H9 (cell line): ENCODE measurements around the gene SHISA9. TPM values are rescaled to one million over a fixed set of nuclear protein-coding genes. Genes with fewer than 3 reads are reported as not detected.

Experiments used
- DNase-seq: peaks from one replicate; pipeline ENCODE4 v3.0.0-alpha.2; 2017
- H2AFZ ChIP-seq: one replicate; pipeline ENCODE4 v1.6.1; 2013; ENCODE audit warnings: mild to moderate bottlenecking, low read length, control low read depth, moderate library complexity
- H2AK5ac ChIP-seq: 2 replicates; pipeline ENCODE4 v1.6.1; 2013; ENCODE audit warnings: low read length, control low read depth, mixed read lengths; ENCODE audit not compliant: insufficient read length
- H2BK120ac ChIP-seq: one replicate; pipeline ENCODE4 v1.6.1; 2013; ENCODE audit warnings: low read depth, mild to moderate bottlenecking, low read length, control low read depth, inconsistent platforms; ENCODE audit not compliant: poor library complexity, severe bottlenecking
- H2BK12ac ChIP-seq: 2 replicates; pipeline ENCODE4 v1.6.1; 2013; ENCODE audit warnings: low read length, control low read depth, mixed read lengths, low read depth; ENCODE audit not compliant: insufficient read length
- H2BK15ac ChIP-seq: 2 replicates; pipeline ENCODE4 v1.6.1; 2013; ENCODE audit warnings: low read depth, low read length, control low read depth
- H2BK20ac ChIP-seq: one replicate; pipeline ENCODE4 v1.6.1; 2013; ENCODE audit warnings: low read depth, mild to moderate bottlenecking, low read length, control low read depth, inconsistent platforms; ENCODE audit not compliant: poor library complexity, severe bottlenecking
- H2BK5ac ChIP-seq: 2 replicates; pipeline ENCODE4 v1.6.1; 2013; ENCODE audit warnings: low read length, control low read depth, mixed read lengths; ENCODE audit not compliant: insufficient read length
- H3K14ac ChIP-seq: 2 replicates; pipeline ENCODE4 v1.6.1; 2013; ENCODE audit warnings: low read length, control low read depth; ENCODE audit not compliant: insufficient read depth
- H3K18ac ChIP-seq: 2 replicates; pipeline ENCODE4 v1.6.1; 2013; ENCODE audit warnings: low read depth, mild to moderate bottlenecking, mixed read lengths, low read length, control low read depth; ENCODE audit not compliant: insufficient read length
- H3K23ac ChIP-seq: 2 replicates; pipeline ENCODE4 v1.6.1; 2013; ENCODE audit warnings: low read length, control low read depth, mixed read lengths, low read depth; ENCODE audit not compliant: insufficient read length
- H3K23me2 ChIP-seq: 2 replicates; pipeline ENCODE4 v1.6.1; 2013; ENCODE audit warnings: low read depth, mild to moderate bottlenecking, mixed read lengths, low read length, control low read depth; ENCODE audit not compliant: insufficient read length, poor library complexity, severe bottlenecking
- H3K27ac ChIP-seq: 2 replicates; pipeline ENCODE4 v1.5.1; 2013; ENCODE audit warnings: low read length, control low read depth, mixed read lengths, low read depth; ENCODE audit not compliant: insufficient read length
- H3K27me3 ChIP-seq: 2 replicates; pipeline ENCODE4 v1.6.1; 2013; ENCODE audit warnings: low read length, control low read depth, inconsistent platforms; ENCODE audit not compliant: insufficient read depth
- H3K4ac ChIP-seq: 2 replicates; pipeline ENCODE4 v1.6.1; 2013; ENCODE audit warnings: low read depth, mild to moderate bottlenecking, control low read depth, inconsistent platforms, low read length, moderate library complexity
- H3K4me1 ChIP-seq: 2 replicates; pipeline ENCODE4 v1.6.1; 2013; ENCODE audit warnings: low read length, control low read depth, inconsistent platforms; ENCODE audit not compliant: insufficient read depth
- H3K4me2 ChIP-seq: 2 replicates; pipeline ENCODE4 v1.6.1; 2013; ENCODE audit warnings: low read length, control low read depth, mixed read lengths; ENCODE audit not compliant: insufficient read length, insufficient read depth
- H3K56ac ChIP-seq: 2 replicates; pipeline ENCODE4 v1.6.1; 2013; ENCODE audit warnings: low read depth, mild to moderate bottlenecking, mixed read lengths, low read length, control low read depth; ENCODE audit not compliant: insufficient read length
- H3K79me1 ChIP-seq: 2 replicates; pipeline ENCODE4 v1.6.1; 2013; ENCODE audit warnings: low read depth, mild to moderate bottlenecking, moderate library complexity, low read length, control low read depth, inconsistent platforms; ENCODE audit not compliant: insufficient read depth, poor library complexity, severe bottlenecking
- H3K79me2 ChIP-seq: 2 replicates; pipeline ENCODE4 v1.6.1; 2013; ENCODE audit warnings: low read length, control low read depth, inconsistent platforms; ENCODE audit not compliant: insufficient read depth
- H3K9ac ChIP-seq: 2 replicates; pipeline ENCODE4 v1.6.1; 2013; ENCODE audit warnings: low read length, control low read depth, mixed read lengths; ENCODE audit not compliant: insufficient read length; ENCODE audit errors: extremely low read depth
- H3K9me3 ChIP-seq: one replicate; pipeline ENCODE4 v1.6.1; 2013; ENCODE audit warnings: low read depth, low read length, inconsistent platforms; ENCODE audit not compliant: control insufficient read depth
- H3T11ph ChIP-seq: one replicate; pipeline ENCODE4 v1.6.1; 2013; ENCODE audit warnings: mild to moderate bottlenecking, low read length, control low read depth, inconsistent platforms
- H4K20me1 ChIP-seq: one replicate; pipeline ENCODE4 v1.6.1; 2013; ENCODE audit not compliant: control insufficient read depth, insufficient read length, insufficient read depth
- H4K5ac ChIP-seq: 2 replicates; pipeline ENCODE4 v1.6.1; 2013; ENCODE audit warnings: low read depth, mild to moderate bottlenecking, mixed read lengths, low read length, control low read depth; ENCODE audit not compliant: insufficient read length
- H4K8ac ChIP-seq: replicated peaks from 2 replicates; pipeline ENCODE4 v1.6.1; 2013; ENCODE audit warnings: low read length, control low read depth, mixed read lengths, low read depth; ENCODE audit not compliant: insufficient read length
- H4K91ac ChIP-seq: 2 replicates; pipeline ENCODE4 v1.6.1; 2013; ENCODE audit warnings: low read depth, mild to moderate bottlenecking, moderate library complexity, mixed read lengths, low read length, control low read depth; ENCODE audit not compliant: insufficient read length
- H3K27ac Mint-ChIP-seq, 3 experiments: 2 replicates in 2 of 3; 3 replicates in 1 of 3; pipeline ENCODE4 v1.8.0; 2020 to 2021; ENCODE audit warnings: mixed read lengths in 3 of 3, mild to moderate bottlenecking in 1 of 3, moderate library complexity in 1 of 3
- H3K27me3 Mint-ChIP-seq: 2 replicates; pipeline ENCODE4 v1.8.0; 2021; ENCODE audit warnings: low read depth, mild to moderate bottlenecking, moderate library complexity, mixed read lengths
- H3K36me3 Mint-ChIP-seq, 3 experiments: 2 replicates in 2 of 3; 3 replicates in 1 of 3; pipeline ENCODE4 v1.8.0; 2020 to 2021; ENCODE audit warnings: low read depth in 3 of 3, mixed read lengths in 3 of 3; ENCODE audit not compliant: insufficient read depth in 1 of 3
- H3K4me1 Mint-ChIP-seq, 2 experiments: 2 replicates each; pipeline ENCODE4 v1.8.0; 2020; ENCODE audit warnings: mixed read lengths in 2 of 2
- H3K4me3 Mint-ChIP-seq, 2 experiments: 2 replicates in 1 of 2; 3 replicates in 1 of 2; pipeline ENCODE4 v1.8.0; 2020 to 2021; ENCODE audit warnings: mild to moderate bottlenecking in 2 of 2, mixed read lengths in 2 of 2, moderate library complexity in 1 of 2
- H3K9me3 Mint-ChIP-seq, 2 experiments: 2 replicates in 1 of 2; 3 replicates in 1 of 2; pipeline ENCODE4 v1.8.0; 2020; ENCODE audit warnings: mild to moderate bottlenecking in 2 of 2, mixed read lengths in 2 of 2, moderate library complexity in 1 of 2
- CTCF ChIP-seq: fragments of 200-600 bp; sonication (generic); conservative IDR thresholded peaks from 3 replicates; pipeline ENCODE4 v1.8.0; 2021; ENCODE audit warnings: antibody characterized with exemption, mild to moderate bottlenecking
- WGBS: extraction: QIAGEN DNeasy Blood & Tissue Kit; methylation state at CpG from one replicate; pipeline ENCODE4 v1.1.7; 2013; ENCODE audit warnings: missing lambda C conversion rate, low lambda C conversion rate, mixed read lengths; ENCODE audit not compliant: insufficient read length; ENCODE audit errors: extremely low coverage; 5-methylcytosine and 5-hydroxymethylcytosine counted together
- total RNA-seq: library from RNA; stranded (reverse); gene quantifications from 2 replicates; pipeline ENCODE4 v1.2.1, GENCODE V29; 2021

SHISA9 gene
- total RNA-seq, 1 experiment from 2014 or later: 7.0 TPM

DNA sequence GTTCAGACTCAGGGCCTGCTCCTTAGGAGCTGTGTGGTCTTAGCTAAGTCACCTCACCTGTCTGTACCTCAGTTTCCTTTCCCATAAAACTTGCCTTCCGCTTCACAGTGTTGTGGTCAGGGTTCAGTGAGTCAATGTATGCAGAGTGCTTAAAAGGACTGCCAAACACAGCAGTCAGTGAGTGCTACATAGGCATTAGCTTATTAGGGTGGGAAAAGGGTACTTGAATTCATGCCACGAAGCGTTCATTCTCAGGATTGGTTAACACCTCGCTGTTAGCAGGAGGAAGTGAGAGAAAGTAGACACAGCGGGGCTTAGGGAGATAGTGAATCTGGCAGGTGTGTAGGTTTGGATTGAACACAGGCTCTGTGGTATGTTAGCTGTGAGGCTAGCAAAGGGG is 155.2 kb downstream of the SHISA9 start:
- H3K23me2 ChIP-seq: no peaks in the 10 kb centered on the region
- H3K79me2 ChIP-seq: no peaks in the 10 kb centered on the region; the same call in 1 of the 2 replicates
- H3K56ac ChIP-seq: no peak overlapping the region
- H2AFZ ChIP-seq: no peak overlapping the region
- H3K14ac ChIP-seq: no peak overlapping the region
- H3K79me1 ChIP-seq: no peaks in the 10 kb centered on the region
- no peaks in the 10 kb centered on the region for H3K36me3 Mint-ChIP-seq
- H3K9me3 ChIP-seq: no peaks in the 10 kb centered on the region
- no peak overlapping the region for H3K27ac ChIP-seq
- no peak overlapping the region for H3K9ac ChIP-seq
- H2BK120ac ChIP-seq: no peak overlapping the region
- H2BK5ac ChIP-seq: no peak overlapping the region
- no CpG with 5 or more reads among the region's 5 CpGs for WGBS
- peaks cover 0 to 2% of the 10 kb centered on the region in 2 experiments; a peak in 2 of 5 replicates for H3K9me3 Mint-ChIP-seq
- H3T11ph ChIP-seq: no peak overlapping the region
- H2BK15ac ChIP-seq: no peak overlapping the region
- H3K4me1 Mint-ChIP-seq: peaks cover 8 to 18% of the 10 kb centered on the region in 2 experiments
- H3K27me3 ChIP-seq: no peaks in the 10 kb centered on the region
- H3K4me3 Mint-ChIP-seq: no peak overlapping the region
- no peak overlapping the region for H3K23ac ChIP-seq
- no peak overlapping the region for H3K4ac ChIP-seq
- H3K27ac Mint-ChIP-seq: peak overlapping the region in 2 of 3 experiments; percentile 50 to 57; a peak in 3 of 7 replicates
- no peak overlapping the region for H4K91ac ChIP-seq
- peaks cover 5% of the 10 kb centered on the region; the same call in 1 of the 2 replicates for H3K4me1 ChIP-seq
- H4K5ac ChIP-seq: no peak overlapping the region
- no peak for TF ChIP-seq CTCF
- no peak overlapping the region for H2BK20ac ChIP-seq
- H2BK12ac ChIP-seq: no peak overlapping the region
- no peak overlapping the region for H3K4me2 ChIP-seq
- DNase-seq: no peak
- no peaks in the 10 kb centered on the region for H4K20me1 ChIP-seq
- no peak overlapping the region for H2AK5ac ChIP-seq
- no peak overlapping the region for H4K8ac ChIP-seq
- no peaks in the 10 kb centered on the region for H3K27me3 Mint-ChIP-seq
- H3K18ac ChIP-seq: no peak overlapping the region
